ENCODE measurements around the gene FBXO47.

The FBXO47 gene

DNA sequence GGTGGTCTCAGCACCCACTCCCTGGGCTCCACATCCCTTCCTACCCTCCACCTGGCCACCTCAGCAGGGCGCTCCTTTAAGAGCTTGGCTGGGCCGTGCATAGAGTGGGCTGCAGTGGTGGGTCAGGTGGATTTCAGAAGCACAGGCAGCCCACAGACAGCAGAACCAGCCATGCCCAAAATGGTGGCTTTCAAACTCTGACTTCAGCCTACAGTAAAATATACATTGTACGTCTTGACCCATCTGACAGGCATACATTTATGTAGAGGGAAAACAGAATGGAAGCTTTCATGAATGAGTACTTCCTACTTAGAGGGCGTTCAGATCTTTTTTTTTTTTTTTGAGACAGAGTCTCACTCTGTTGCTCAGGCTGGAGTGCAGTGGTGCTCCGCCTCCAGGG lies 67.8 kb downstream of the FBXO47 start:
- no peak for DNase-seq

DNA sequence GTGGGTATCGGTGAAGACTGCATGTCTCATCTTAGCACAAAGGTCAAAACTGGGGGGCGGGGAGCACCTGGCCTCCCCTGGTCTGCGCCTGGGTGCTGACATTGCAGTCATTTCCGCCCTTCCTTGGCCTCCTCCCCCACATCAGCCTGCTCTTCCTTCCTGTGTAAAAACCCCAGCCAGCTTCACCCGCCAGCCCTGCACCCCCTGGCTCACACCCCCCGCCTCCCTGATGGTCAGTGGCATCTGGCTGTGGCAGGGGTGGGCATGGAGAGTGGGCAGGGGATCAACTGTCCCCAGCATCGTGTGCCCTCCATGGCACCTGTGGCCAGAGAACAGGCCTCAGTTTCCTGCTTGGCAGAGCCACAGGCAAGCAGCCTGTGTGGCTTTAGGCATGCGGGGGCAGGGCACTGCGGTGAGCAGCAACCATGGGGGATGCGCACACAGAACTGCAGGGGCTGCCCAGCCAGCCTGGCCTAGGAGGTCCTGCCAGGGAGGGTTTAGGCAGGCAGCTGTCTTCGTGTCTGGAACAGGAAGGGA lies 68.3 kb downstream of the FBXO47 start:
- no peak for DNase-seq

DNA sequence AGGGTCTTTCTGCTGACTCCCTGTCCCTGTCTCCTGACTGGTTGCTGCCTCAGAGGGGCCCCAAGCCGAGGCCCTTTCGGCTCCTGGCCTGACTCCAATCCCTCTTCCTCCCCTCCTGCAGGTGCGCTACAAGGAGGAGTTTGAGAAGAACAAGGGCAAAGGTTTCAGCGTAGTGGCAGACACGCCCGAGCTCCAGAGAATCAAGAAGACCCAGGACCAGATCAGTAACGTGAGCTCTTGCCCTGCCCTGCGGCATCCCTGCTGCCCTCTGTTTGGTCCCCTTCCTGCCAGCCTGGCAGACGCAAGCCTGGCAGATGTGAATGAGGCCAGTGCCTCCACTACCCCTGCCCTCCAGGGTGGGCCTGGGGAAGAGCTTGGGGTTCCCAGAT lies 68.9 kb downstream of the FBXO47 start:
- no peak for DNase-seq

DNA sequence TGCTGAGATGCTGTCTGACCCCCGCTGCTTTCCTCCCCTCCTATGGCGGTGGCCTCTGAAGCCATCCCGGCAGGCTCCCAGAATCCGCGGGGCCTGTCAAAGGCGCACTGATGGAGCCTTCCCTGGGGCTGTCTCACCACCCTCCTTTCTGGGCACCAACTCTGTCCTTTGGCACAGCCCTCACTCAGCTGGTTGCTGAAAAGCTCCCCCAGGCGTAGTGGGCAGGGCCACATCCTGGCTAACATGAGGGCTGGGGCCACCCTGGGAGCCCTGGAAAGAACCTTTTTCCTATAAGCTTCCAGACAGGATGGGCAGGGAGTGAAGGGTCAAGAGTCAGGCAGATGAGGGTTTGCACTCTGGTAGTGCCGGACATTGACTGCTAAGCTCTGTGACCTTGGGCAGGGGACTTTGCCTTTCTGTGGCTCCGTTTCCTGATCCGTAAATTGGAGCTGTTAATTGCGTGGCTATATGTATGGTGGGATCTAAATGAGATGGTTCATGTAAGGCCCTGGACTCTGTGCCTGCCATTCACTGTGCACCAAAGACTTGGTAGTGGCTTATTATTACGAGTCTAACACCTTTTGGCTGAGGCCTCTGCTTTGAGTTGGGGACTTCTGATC lies 69.4 kb downstream of the FBXO47 start:
- DNase-seq, result no peak

DNA sequence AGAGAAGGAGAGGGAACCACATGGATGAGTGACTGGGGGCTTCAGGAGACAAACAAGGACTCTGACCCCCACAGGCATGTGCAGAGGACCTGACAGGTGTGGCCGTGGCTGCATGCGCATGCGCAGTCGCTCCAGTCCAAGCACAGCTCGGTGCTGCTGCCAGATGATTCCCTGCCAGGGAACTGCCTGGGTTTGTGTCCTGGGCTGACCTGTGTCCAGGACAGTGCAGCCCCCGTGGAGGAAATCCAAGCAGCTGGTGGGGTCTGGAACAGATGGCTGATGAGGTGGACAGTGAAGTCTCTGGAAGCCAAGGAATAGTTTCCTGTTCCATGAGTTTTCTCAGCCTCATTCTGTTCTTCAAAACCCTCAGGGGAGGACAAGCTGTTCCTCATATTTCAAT lies 70.0 kb downstream of the FBXO47 start:
- no peak for DNase-seq

DNA sequence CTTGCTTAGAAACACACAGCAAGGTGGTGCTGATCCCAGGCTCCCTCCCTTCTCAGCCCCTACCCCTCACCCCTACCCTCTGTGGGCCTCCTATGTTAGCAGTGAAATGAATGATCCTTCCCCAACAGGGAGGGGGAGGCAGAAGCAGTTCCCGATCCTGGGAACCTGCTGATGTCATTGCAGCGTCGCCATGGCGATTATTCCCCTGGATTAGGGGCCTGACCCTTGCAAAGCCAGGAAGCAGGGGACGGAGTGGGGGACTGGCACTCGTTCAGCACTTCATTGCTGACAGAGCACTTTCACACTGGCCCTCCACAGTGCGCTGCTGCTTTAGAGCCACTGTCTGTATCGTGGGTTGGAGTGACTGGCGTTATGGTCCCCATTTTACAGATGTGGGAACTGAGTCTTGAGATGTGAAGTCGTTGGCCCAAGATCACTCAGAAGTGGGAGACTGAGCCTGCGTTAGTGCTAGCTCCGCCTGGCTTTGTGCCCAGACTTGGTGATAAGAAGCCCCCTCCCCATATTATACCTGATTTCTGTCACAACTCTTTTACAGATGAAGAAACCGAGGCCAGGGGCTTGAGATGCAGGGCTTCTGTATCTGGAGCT lies 70.8 kb downstream of the FBXO47 start:
- DNase-seq, result no peak

DNA sequence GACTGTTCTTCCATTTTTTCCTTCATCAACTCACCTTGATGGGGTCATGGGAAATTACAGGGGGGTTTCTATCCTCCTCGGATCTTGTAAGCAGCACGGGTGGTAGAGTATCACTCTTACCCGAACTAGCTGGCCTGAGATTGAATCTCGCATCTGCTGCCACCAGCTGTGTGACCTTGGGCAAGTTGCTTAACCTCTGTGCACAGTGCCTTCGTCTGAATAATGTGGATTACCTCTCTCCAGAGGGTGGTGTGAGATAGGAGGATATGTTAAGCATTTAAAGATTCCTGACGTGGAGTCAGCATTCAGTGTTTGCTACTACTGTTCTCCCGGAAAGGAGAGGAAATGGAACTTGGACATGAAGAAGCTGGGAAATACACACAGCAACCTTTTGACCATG lies 72.9 kb downstream of the FBXO47 start:
- DNase-seq, result no peak

DNA sequence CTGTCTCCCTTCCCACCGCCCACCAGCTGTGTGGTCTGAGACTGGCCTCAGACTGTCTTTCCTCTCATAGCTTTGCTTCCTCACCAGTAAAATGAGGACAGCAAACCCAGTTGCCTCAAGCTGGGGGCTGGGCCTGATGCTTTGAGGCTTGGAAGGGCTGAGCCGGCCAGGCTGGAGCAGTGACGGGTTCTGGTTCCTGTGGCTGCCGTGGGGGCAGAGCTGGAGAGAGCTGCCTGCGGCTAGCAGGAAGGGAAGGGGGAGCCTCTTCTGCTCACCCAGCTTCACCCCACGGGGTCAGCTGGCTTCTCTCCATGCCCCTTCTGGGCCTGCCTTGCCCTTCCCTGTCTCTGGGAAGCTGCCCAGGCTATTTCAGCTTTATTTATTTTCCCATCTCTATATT lies 73.6 kb downstream of the FBXO47 start:
- DNase-seq, result no peak

GRCh38 chr17:38893113-38893512 lies 74.1 kb downstream of the FBXO47 start:
- DNase-seq, result no peak

GRCh38 chr17:38892620-38893019 lies 74.6 kb downstream of the FBXO47 start:
- no peak for DNase-seq

- DNase-seq, result no peak
Observed at GRCh38 chr17:38892083-38892482, 75.1 kb downstream of the FBXO47 start.

DNA sequence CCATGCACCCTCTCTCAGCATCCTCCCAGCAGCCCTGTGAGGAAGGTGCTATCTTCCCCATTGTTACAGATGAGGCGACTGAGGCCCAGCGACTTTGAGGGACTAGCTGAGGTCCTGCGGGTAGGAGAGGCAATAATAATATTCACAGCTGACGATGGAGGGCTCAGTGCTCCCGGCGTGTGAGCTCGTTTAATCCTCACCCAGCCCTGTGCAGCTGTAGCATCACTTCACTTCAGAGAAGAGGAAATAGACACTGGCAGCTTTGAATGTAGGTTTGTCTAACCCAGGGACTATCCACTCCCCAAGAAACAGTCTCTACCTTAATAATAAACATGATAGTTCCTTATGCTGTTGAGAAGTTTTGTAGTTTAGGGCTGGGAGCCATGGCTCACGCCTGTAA lies 75.8 kb downstream of the FBXO47 start:
- no peak for DNase-seq

DNA sequence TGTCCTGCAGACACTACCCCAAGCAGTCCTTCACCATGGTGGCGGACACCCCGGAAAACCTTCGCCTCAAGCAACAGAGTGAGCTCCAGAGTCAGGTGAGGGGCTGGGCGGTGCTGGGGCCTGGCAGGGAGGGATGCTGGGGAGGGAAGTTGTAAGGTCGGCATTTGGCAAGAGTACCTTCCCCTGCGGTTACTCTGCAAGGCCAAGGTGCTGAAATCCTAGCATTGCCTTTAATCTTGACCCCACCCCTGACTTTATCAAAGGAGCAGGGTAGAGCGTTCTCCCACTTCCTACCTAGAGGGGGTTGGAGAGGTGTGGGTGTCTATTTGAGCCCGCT lies 76.8 kb downstream of the FBXO47 start:
- no peak for DNase-seq

DNA sequence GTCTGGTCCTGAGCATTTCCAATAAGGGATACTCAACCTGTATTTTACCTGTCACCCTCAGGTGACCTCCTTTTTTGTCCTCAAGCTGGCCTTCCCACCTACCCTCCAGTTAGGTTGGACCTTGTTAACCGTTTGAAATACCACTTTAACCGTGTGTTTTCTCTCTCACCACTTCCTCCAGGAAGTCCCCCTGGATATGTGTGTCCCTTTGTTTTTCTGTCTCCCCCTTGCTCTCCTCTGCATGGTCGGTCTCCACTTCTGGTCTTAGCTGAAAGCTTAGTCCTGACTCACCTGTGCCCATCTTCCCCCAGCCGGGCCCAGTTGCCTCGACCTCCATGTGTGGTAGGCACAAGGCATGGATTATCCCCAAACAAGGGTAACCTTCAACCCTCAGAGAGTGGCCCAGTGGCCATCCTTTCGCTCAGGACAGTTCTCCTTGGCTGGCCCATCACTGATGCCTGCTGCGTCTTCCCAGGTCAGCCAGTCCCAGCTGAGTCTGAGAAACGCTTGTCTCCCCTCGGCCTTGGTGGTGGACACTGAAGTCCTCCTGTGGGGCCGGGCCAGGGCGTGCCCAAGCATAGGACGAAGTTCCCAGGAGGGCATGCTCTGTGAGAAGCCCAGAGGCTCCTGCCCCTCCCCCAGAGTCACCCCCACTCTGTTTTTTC lies 77.3 kb downstream of the FBXO47 start:
- DNase-seq, result no peak

GRCh38 chr17:38888842-38889241 lies 78.4 kb downstream of the FBXO47 start:
- no peak for DNase-seq

DNA sequence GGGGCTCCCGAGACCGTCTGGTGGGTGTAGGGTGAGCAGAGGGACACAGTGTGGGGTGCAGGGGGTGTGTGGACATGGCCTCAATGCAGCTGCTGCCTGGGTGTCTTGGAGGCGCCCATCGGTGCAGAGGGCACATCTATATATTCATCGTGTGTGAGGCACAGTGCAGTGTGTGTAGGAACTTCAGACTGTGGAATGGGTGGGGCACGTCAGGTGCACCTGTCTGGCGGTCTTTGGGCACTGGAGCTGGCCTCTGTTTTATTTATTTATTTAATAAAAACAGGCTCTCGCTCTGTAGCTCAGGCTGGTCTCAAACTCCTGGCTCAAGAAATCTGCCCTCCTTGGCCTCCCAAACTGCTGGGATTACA lies 80.6 kb downstream of the FBXO47 start:
- DNase-seq, result no peak
